ENCODE results near the gene KCTD12.

DNA sequence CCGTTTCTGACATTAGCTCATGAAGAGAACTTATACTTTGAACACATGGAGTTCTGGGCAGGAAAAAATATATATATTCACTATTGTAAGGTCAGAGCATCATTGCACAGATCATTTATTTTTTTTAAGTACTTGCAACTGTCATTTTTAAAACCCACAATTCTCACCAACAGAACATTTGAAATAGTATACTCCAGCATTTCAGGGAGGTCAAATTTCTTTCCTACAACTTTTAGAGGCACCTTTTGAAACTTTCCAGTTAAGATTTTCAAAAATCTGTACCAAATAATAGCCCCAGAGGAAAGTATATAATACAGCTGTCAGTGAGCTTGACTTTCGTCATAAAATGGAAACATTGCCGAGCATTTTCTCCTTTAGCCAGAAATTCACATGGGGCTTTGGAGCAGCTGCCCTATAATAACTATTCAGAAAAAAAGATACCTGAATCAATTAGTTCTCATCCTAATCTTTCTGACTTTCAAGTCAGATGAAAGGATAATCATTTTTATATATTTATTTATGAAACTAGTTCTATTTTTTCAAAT is 10.9 kb downstream of the KCTD12 start:
- TF ChIP-seq GATA2 (IDR thresholded peaks at IDR 0.05; ENCODE audit: low read depth, low read length): no peak
- TF ChIP-seq GATA3 (IDR thresholded peaks at IDR 0.05; ENCODE audit: low read depth, low read length): no peak
